Glutamatergic neuron (in vitro differentiated cells): ENCODE measurements around the gene IKZF4. TPM values are rescaled to one million over a fixed set of nuclear protein-coding genes. Genes with fewer than 3 reads are reported as not detected.
A peak's percentile ranks its signal among the peaks of the same experiment; 100 is the strongest.

Experiments
- DNase-seq: peaks from one replicate; pipeline ENCODE4 v3.0.0; 2022
- H3K27ac Mint-ChIP-seq: one replicate; pipeline ENCODE4 v1.8.0; 2020; ENCODE audit warnings: mild to moderate bottlenecking, mixed read lengths, inconsistent platforms; ENCODE audit not compliant: unreplicated experiment
- H3K27me3 Mint-ChIP-seq: one replicate; pipeline ENCODE4 v1.8.0; 2020; ENCODE audit warnings: mild to moderate bottlenecking, moderate library complexity, mixed read lengths, inconsistent platforms; ENCODE audit not compliant: unreplicated experiment
- H3K36me3 Mint-ChIP-seq: one replicate; pipeline ENCODE4 v1.8.0; 2020; ENCODE audit warnings: mild to moderate bottlenecking, mixed read lengths, inconsistent platforms; ENCODE audit not compliant: unreplicated experiment
- H3K4me1 Mint-ChIP-seq: one replicate; pipeline ENCODE4 v1.8.0; 2020; ENCODE audit warnings: mild to moderate bottlenecking, low read depth, mixed read lengths, inconsistent platforms; ENCODE audit not compliant: unreplicated experiment
- H3K4me3 Mint-ChIP-seq: one replicate; pipeline ENCODE4 v1.8.0; 2020; ENCODE audit warnings: mild to moderate bottlenecking, mixed read lengths, inconsistent platforms; ENCODE audit not compliant: unreplicated experiment
- H3K9me3 Mint-ChIP-seq: one replicate; pipeline ENCODE4 v1.8.0; 2020; ENCODE audit warnings: mild to moderate bottlenecking, moderate library complexity, mixed read lengths, inconsistent platforms; ENCODE audit not compliant: unreplicated experiment
- total RNA-seq: library from RNA; stranded (reverse); fragmentation: NEBNext Ultra II Directional; extraction: Animal tissue kit (Norgen Biotek cat#: 25700); gene quantifications from one replicate; pipeline ENCODE4 v1.2.1, GENCODE V29; 2021; ENCODE audit not compliant: unreplicated experiment
- TF ChIP-seq, protein P1 (sequence below): fragments of 200-600 bp; sonication (generic); IDR thresholded peaks from one replicate; pipeline ENCODE4 v1.5.0; 2021; ENCODE audit not compliant: partially characterized antibody, unreplicated experiment

The IKZF4 gene
- total RNA-seq, 1 donor from 2014 or later: 24.1 TPM

GRCh38 chr12:56007564-56008559 lies 13.0 kb upstream of the IKZF4 start:
- Mint-ChIP-seq H3K36me3 (no peaks in the 10 kb centered on the region), H3K4me1 (peaks cover 5% of the 10 kb centered on the region), H3K27ac (peak overlapping the region; percentile 53), H3K4me3 (peak overlapping the region; percentile 87), H3K9me3 (peaks cover 2% of the 10 kb centered on the region), H3K27me3 (peaks cover 8% of the 10 kb centered on the region)
- DNase-seq: peak; percentile 79
- TF ChIP-seq, protein P1, sequence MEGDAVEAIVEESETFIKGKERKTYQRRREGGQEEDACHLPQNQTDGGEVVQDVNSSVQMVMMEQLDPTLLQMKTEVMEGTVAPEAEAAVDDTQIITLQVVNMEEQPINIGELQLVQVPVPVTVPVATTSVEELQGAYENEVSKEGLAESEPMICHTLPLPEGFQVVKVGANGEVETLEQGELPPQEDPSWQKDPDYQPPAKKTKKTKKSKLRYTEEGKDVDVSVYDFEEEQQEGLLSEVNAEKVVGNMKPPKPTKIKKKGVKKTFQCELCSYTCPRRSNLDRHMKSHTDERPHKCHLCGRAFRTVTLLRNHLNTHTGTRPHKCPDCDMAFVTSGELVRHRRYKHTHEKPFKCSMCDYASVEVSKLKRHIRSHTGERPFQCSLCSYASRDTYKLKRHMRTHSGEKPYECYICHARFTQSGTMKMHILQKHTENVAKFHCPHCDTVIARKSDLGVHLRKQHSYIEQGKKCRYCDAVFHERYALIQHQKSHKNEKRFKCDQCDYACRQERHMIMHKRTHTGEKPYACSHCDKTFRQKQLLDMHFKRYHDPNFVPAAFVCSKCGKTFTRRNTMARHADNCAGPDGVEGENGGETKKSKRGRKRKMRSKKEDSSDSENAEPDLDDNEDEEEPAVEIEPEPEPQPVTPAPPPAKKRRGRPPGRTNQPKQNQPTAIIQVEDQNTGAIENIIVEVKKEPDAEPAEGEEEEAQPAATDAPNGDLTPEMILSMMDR: no peak

- Mint-ChIP-seq H3K27ac (no peak overlapping the region), H3K9me3 (peaks cover 2% of the 10 kb centered on the region), H3K27me3 (peaks cover 7% of the 10 kb centered on the region), H3K4me1 (peaks cover 5% of the 10 kb centered on the region), H3K4me3 (no peak overlapping the region), H3K36me3 (no peaks in the 10 kb centered on the region)
- no peak for DNase-seq
- TF ChIP-seq, protein P1: no peak
Measured at GRCh38 chr12:56010111-56010570, 10.7 kb upstream of the IKZF4 start.

- H3K4me3 Mint-ChIP-seq: no peak overlapping the region
- no peak overlapping the region for H3K27ac Mint-ChIP-seq
- TF ChIP-seq, protein P1: no peak
- no peak for DNase-seq
- H3K36me3 Mint-ChIP-seq: no peaks in the 10 kb centered on the region
- peaks cover 5% of the 10 kb centered on the region for H3K4me1 Mint-ChIP-seq
- H3K9me3 Mint-ChIP-seq: peaks cover 4% of the 10 kb centered on the region
- peaks cover 6% of the 10 kb centered on the region for H3K27me3 Mint-ChIP-seq
Measured at GRCh38 chr12:56011509-56012090, 9.2 kb upstream of the IKZF4 start.

GRCh38 chr12:56013482-56013881 lies 7.4 kb upstream of the IKZF4 start:
- Mint-ChIP-seq H3K4me3 (no peak overlapping the region), H3K27ac (no peak overlapping the region), H3K36me3 (no peaks in the 10 kb centered on the region), H3K27me3 (peaks cover 4% of the 10 kb centered on the region), H3K4me1 (peaks cover 3% of the 10 kb centered on the region), H3K9me3 (peaks cover 2% of the 10 kb centered on the region)
- TF ChIP-seq, protein P1: no peak
- DNase-seq: no peak
